ENCODE results near the gene MOB3C.

MOB3C gene

GRCh38 chr1:46599059-46599970 lies 17.3 kb downstream of the MOB3C start:
- DNase-seq (ENCODE audit: low read depth): no peak
- H3K4me3 ChIP-seq (ENCODE audit: low read length): no peak overlapping the region
- no peak for TF ChIP-seq CTCF (IDR thresholded peaks at IDR 0.05; ENCODE audit: insufficient read depth, low read depth, low read length, missing control alignments)

- no peak for TF ChIP-seq CTCF (IDR thresholded peaks at IDR 0.05; ENCODE audit: insufficient read depth, low read depth, low read length, missing control alignments)
- DNase-seq (ENCODE audit: low read depth): no peak
Observed at GRCh38 chr1:46596846-46597245, 19.8 kb downstream of the MOB3C start.

GRCh38 chr1:46596036-46596435 lies 20.6 kb downstream of the MOB3C start:
- H3K4me3 ChIP-seq (ENCODE audit: low read length): no peak overlapping the region
- no peak for TF ChIP-seq CTCF (IDR thresholded peaks at IDR 0.05; ENCODE audit: insufficient read depth, low read depth, low read length, missing control alignments)
- no peak for DNase-seq (ENCODE audit: low read depth)

More at GRCh38 chr1:46596846-46597245, 19.8 kb downstream of the MOB3C start:
- H3K4me3 ChIP-seq (ENCODE audit: low read length): no peak overlapping the region

GRCh38 chr1:46595127-46595526 lies 21.5 kb downstream of the MOB3C start:
- TF ChIP-seq CTCF (IDR thresholded peaks at IDR 0.05; ENCODE audit: insufficient read depth, low read depth, low read length, missing control alignments): no peak
- no peak for DNase-seq (ENCODE audit: low read depth)
- H3K4me3 ChIP-seq (ENCODE audit: low read length): no peak overlapping the region

GRCh38 chr1:46594063-46594462 lies 22.5 kb downstream of the MOB3C start:
- DNase-seq (ENCODE audit: low read depth): no peak
- no peak overlapping the region for H3K4me3 ChIP-seq (ENCODE audit: low read length)
- no peak for TF ChIP-seq CTCF (IDR thresholded peaks at IDR 0.05; ENCODE audit: insufficient read depth, low read depth, low read length, missing control alignments)

- DNase-seq (ENCODE audit: low read depth): no peak
- no peak for TF ChIP-seq CTCF (IDR thresholded peaks at IDR 0.05; ENCODE audit: insufficient read depth, low read depth, low read length, missing control alignments)
- no peak overlapping the region for H3K4me3 ChIP-seq (ENCODE audit: low read length)
Observed at GRCh38 chr1:46592823-46593222, 23.8 kb downstream of the MOB3C start.

- no peak for TF ChIP-seq CTCF (IDR thresholded peaks at IDR 0.05; ENCODE audit: insufficient read depth, low read depth, low read length, missing control alignments)
- no peak overlapping the region for H3K4me3 ChIP-seq (ENCODE audit: low read length)
- DNase-seq (ENCODE audit: low read depth): no peak
Observed at GRCh38 chr1:46589529-46589928, 27.1 kb downstream of the MOB3C start.

Data from epithelial cell of esophagus (primary cell).